Activated naive CD4-positive, alpha-beta T cell (primary cell): ENCODE results near the gene UNKL.

Experiments used
- DNase-seq, 4 experiments: peaks; one replicate each; lab custom pipeline; 2025; lab: John Stamatoyannopoulos, UW

The UNKL gene

DNA sequence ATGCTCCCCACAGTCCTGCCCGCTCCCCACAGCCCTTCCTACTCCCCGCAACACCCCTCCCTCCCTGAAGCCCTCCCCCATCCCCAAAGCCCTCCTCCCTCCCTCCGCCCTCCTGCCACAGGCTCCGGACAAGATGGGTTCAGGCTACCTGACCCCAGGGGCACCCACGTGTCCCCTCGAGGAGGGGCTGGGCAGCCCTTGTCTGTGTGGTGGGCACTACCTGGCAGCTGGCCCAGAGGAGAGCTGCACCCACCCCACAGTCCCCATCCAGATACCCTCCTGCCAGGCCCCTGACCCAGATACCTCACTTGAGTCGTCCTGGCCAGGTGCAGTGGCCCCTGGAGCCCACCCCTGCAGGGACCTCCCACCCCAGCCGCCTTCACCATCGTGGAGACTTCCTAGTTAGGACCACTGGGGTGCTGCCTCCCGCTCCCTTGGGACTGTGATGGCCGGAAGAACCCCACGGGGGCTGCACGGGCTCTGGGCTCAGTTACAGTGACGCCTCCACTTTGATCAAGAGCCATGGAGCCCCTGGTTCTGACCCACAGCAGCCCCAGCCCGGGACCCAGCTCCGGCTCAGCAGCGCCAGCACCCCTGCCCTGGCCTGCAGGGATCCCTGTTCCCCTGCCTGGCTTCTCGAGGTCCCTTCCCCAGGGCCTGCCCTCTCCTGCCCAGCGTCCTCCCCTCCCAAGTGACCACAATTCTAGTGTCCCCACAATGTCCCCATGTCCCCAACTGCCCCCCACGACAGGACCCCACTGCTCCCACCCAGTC lies 17.2 kb upstream of the UNKL start:
- no peak for DNase-seq

- DNase-seq: no peak
Observed at GRCh38 chr16:1430759-1431496, 16.4 kb upstream of the UNKL start, which contains the start of gene PERCC1. PERCC1 (plus strand) TSS chr16:1431078; CDS start chr16:1432594, 1,516 bp downstream.

GRCh38 chr16:1430214-1430758 lies 15.8 kb upstream of the UNKL start:
- DNase-seq: no peak

DNA sequence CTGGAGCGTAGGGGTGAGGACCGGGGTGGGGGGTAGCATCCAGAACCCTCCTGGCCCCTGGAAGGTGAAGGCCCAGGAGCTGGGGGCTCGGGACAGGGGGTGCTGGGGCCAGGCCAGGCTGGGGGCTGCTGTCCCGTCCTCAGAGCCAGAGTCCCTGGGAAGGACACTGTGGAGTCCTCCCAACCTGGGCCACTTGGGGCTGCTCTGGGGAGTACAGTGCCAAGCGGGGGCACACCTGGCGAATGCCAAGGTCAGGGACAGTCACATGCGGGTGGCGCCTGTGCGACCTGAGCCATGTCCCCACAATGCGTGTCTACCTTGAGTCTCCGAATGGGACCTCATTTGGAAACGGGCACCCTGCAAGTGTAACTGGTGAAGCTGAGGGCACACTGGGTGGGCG lies 15.1 kb upstream of the UNKL start:
- no peak for DNase-seq

DNA sequence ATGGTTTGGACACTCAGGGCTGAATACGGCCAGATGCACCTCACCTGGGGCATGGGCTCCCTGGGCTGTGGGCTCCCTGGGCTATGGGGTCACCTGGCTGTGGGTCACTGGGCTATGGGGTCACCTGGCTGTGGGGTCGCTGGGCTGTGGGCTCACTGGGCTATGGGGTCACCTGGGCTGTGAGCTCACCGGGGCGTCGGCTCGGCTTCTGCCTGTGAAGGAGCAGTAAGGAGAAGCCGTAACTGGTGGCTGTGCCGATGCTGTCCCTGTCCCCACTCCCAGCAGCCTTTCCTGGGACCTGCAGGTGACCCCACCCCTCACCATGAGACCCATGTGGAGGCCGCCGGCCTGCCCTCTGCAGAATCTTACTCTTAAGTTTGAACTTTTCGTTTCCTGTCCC lies 14.5 kb upstream of the UNKL start:
- DNase-seq: no peak

- DNase-seq: peak in 3 of 4 experiments; percentile 9 to 31 (median 20)
Observed at GRCh38 chr16:1428511-1428910, 14.0 kb upstream of the UNKL start.

- no peak for DNase-seq
Observed at GRCh38 chr16:1427473-1428461, 13.3 kb upstream of the UNKL start.

DNA sequence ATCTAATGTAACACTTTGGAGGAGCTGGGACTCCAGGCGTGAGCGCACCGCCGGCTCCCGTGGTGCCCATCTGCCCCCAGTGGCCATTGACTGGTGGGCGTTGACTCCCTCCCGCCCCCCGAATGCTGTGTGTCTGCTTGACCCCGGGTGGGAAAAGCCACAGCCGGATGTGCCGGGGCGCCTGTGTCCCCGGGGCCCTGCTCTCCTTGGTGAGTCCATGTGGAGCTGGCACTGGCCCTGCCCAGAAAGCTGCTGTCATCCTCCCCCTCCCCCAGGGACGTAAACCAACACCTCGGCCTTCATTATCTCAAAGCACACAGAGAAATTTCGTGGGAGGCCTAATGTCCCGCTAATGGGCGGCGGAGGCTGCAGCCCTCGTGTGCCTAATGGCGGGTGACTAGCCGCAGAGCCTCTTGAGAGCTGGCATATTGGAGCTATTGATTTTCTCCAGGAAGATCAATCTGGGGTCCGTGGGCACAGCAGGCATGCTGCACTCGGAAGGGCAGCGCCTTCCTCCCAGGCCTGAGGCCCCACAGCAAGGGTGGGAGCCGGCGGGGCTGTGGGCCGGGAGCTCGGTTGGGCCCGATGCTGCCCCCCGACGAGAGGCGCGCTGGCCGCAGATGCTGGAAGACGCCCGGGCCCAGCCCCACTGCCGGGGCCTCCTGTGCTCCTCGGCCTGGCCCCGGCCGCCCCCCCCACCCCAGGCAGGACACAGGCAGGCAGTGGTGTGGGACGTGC lies 12.4 kb upstream of the UNKL start:
- DNase-seq: no peak

DNA sequence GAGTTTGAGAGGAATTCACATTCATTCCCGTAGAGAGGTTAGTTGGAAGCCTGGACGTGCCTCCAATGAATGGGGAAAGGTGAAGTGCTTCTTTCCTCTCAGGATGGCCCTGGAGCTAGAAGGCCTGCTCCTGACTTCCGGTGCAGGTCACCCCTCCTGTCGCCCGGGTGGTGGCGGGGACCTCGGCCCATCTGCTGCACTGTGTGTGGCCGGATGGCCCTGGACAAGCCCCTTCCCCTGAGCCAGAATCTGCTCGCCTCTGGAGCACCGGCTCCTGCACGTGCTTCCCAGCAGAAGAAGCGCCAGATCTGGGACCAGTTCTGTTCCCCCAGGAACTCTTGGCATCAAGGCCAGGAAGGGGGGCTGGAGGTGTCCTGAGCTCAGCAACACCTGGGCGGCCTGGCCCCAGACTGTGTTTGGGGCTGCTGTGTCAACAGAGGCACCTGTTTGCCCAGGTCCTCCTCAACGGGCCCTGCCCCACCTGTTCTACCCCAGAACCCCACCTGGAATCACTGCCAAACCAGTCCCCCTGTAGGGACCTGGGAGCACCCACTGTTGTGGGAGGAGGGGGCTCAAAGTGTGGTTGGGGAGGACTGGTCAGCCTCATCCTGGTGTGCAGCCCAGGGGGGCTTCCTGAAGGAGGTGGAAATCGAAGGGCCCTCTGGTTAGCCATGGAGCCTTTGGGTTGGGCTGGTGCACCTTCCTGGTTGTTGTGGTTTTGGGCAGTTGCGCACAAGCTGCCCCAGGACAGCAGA lies 11.3 kb upstream of the UNKL start:
- no peak for DNase-seq

GRCh38 chr16:1424028-1424427 lies 9.5 kb upstream of the UNKL start:
- DNase-seq: no peak

DNA sequence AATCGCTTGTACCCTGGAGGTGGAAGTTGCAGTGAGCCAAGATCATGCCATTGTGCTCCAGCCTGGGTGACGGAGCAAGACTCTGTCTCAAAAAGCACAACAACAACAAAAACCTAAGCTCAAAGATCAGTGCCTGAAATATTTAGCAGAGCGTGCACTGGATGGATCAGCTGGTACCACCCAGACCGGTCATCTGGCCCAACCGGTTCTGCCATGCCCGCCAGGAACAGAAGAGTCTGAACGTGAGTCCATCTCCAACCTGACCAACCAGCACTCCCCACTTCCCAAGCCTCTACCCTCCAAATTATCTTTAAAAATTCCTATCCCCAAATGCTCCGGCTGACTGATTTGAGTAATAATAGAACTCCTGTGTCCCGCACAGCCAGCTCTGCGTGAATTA lies 7.6 kb upstream of the UNKL start:
- no peak for DNase-seq

- DNase-seq: no peak
Observed at GRCh38 chr16:1420111-1420539, 5.6 kb upstream of the UNKL start.

DNA sequence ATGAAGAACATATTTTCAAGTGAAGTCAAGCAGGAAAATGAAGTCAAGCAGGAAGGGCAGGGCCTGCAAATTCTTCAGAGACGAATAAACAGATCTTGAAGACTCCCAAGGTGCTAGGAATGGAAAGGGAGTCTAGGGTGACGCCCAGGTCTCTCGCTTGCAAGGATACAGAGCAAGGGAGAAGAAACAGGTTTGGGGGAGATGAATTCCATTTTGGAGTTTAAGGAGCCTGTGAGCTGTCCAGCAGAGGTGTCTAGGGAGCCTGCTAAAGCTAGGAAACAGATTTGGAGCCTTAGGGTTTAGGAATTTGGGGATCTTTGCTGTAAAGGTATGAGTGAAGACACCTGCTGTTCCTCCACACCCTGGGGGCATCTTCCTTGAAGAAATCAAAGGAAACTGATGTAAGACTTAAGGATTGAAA lies 2.0 kb upstream of the UNKL start:
- no peak for DNase-seq

GRCh38 chr16:1413684-1414531 lies 596 bp downstream of the UNKL start:
- peak; percentile 29 to 65 (median 36) for DNase-seq

DNA sequence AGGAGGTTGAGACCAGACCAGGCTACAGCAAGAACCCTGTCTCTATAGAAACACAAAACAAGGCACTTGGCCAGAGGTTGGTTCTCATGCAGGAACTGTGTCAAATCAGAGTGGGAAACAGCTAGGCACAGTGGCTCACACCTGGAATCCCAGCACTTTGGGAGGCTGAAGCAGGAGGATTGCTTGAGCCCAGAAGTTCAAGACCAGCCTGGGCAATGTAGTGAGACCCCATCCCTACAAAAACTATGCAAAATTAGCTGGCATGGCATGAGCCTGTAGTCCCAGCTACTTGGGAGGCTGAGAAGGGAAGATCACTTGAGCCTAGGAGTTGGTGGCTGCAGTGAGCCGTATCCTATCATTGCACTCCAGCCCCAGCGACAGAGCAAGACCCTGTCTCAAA lies 1.7 kb downstream of the UNKL start:
- DNase-seq: no peak

DNA sequence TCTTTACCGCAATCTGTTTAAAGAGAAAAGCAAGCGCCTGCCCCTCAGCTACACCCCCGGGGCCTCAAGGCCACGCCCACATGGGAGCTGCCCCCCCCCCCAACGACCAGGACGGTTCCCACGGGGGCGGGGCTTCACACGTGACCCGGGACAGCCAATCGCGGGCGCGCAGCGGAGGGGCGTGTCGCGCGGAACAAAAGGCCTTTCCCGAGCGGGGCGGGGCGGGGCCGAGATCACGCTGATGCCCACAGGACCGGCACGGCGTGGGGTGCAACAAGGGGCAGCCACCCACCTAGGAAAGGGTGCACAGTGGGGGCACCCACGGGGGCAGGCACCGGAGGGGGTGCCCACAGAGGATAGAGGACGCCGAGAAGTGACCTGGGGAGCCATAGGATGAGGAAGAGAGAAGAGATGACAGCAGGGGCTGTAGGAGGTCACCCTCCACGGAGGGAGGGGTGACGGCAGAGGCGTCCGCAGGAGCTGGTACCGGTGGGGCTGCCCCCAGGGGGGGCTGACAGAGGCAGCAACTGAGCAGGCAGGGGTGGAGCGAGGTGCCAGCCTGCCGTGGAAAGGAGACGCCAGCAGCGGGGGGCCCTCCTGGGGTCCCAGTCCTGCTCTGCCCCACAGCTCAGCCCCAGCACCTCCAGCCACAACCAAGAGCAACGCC lies 6.2 kb downstream of the UNKL start:
- peak; percentile 91 to 96 (median 94) for DNase-seq

- DNase-seq: no peak
Observed at GRCh38 chr16:1407753-1408152, 6.8 kb downstream of the UNKL start.

DNA sequence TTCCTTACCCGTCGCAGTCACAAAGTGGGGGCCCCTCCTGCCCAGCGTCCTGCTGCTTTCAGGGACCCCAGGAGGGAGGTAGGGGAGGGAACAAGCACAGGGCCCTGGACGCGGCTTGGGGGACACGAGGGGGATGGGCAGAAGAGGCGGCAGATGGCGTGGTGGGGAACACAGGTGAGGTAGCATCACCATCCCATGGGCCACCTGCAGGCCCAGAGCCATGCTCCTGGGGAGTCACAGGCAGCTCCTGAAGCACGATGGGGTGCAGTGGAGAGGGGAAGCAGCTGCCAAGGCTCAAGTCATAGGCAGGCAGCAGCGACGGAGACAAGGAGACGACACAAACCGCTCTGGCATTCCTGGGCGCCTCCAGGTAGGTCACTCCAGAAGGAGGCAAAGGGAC lies 10.8 kb downstream of the UNKL start:
- DNase-seq: no peak

- DNase-seq: no peak
Observed at GRCh38 chr16:1403036-1403435, 11.5 kb downstream of the UNKL start.
